ENCODE data around the gene NF2.

- TF ChIP-seq EZH2 (IDR thresholded peaks at IDR 0.05; ENCODE audit: insufficient read depth, poor library complexity, severe bottlenecking), result no peak
- no peak for TF ChIP-seq EZH2phosphoT487 (IDR thresholded peaks at IDR 0.05; ENCODE audit: insufficient read depth, low read depth)
Measured at GRCh38 chr22:29569011-29569678, 34.3 kb upstream of the NF2 start.
